Loucy (cell line): ENCODE results near the gene CRIP2.

Source experiments
- CTCF ChIP-seq: fragments of 200-600 bp; sonication (generic); conservative IDR thresholded peaks from 2 replicates; pipeline ENCODE4 v1.5.1; 2014; ENCODE audit warnings: mild to moderate bottlenecking, antibody characterized with exemption, low read length
- EZH2phosphoT487 ChIP-seq: fragments of 200-600 bp; IDR thresholded peaks from 2 replicates; pipeline ENCODE4 v1.6.1; 2018; ENCODE audit warnings: antibody characterized with exemption, mild to moderate bottlenecking, moderate library complexity, borderline replicate concordance

GRCh38 chr14:105460116-105460515 is 14.5 kb upstream of the CRIP2 start:
- TF ChIP-seq CTCF, result no peak
- no peak for TF ChIP-seq EZH2phosphoT487
